SK-N-SH treated with all-trans-retinoic acid at 6 μM for 48 hours (cell line): ENCODE data around the gene CCIN.

Experiments
- OSR1 ChIP-seq: fragments of 250-450 bp; sonication (Bioruptor Pico); IDR thresholded peaks from 2 replicates; pipeline ENCODE4 v1.8.0; 2022; ENCODE audit warnings: moderate library complexity, mild to moderate bottlenecking, inconsistent platforms
- PATZ1 ChIP-seq: fragments of 250-450 bp; sonication (Bioruptor Pico); IDR thresholded peaks from 2 replicates; pipeline ENCODE4 v1.8.0; 2020; ENCODE audit warnings: mild to moderate bottlenecking, moderate library complexity, borderline replicate concordance
- ZNF70 ChIP-seq: fragments of 450-650 bp; formaldehyde crosslinking; IDR thresholded peaks from 2 replicates; pipeline ENCODE4 v1.5.0; 2020; ENCODE audit warnings: mild to moderate bottlenecking, moderate library complexity

GRCh38 chr9:36126016-36126730 lies 43.0 kb upstream of the CCIN start:
- TF ChIP-seq ZNF70 = no peak
- no peak for TF ChIP-seq PATZ1
- TF ChIP-seq OSR1 (CRISPR knock-in tag) = no peak
